ENCODE measurements around the gene SUSD3.
"Not testable (repeated sequence)": the region's sequence is repeated elsewhere in the genome, so short reads cannot be mapped to it uniquely, and the experiment has no call there.

Gene SUSD3

GRCh38 chr9:93114169-93114983, 55.9 kb downstream of the SUSD3 start:
- no peak for DNase-seq

- no peak for DNase-seq
These were observed 56.5 kb downstream of the SUSD3 start for GRCh38 chr9:93114984-93115335.

GRCh38 chr9:93115486-93116071, 57.1 kb downstream of the SUSD3 start:
- DNase-seq, result no peak

- DNase-seq, result no peak
These were observed 57.8 kb downstream of the SUSD3 start for GRCh38 chr9:93116072-93116961.

GRCh38 chr9:93117521-93117920, 59.0 kb downstream of the SUSD3 start:
- DNase-seq, result not testable (repeated sequence)

DNA sequence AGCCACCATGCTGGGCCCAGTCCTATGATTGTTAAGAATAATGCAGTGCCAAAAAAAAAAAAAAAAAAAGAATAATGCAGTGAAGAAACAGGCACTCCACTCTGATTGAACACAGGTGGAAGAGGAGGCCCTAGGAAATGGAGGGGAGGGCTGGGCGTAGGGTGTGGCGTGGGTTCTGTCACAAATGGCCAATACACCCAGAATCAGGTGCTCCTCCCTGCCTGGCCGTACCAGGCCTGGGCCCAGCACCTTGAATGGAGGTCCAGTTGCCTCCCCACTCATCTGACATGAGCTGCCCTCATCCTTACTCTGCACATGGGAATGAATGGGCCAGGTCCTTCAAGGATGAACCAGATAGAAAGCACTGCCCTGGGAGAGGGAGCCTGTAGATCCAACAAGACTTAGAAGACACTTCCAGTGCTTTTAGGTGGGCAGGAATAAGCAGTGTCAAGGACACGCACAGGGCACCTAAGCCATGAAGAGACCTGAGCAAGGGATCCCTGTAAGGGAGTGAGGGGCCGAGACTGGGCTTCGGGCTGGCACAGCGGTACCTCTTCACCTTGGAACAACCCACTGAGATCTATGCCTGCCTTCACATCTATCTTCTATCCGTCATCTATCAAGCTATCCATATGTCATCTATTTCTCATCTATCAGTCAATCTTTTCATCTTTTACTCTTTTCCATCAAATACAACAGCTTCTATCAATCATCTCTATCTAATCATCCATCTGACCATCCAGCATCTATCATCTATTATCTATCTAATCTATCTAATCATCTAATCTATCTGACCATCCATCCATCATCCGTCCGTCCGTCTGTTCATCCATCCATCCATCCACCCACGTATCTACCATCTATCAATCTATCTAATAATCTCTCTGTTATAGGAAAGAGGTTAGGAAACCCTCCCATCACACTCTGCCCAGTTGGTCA, 59.7 kb downstream of the SUSD3 start:
- DNase-seq, result no peak

- DNase-seq, result no peak
These were observed 60.6 kb downstream of the SUSD3 start for GRCh38 chr9:93118863-93119702.

DNA sequence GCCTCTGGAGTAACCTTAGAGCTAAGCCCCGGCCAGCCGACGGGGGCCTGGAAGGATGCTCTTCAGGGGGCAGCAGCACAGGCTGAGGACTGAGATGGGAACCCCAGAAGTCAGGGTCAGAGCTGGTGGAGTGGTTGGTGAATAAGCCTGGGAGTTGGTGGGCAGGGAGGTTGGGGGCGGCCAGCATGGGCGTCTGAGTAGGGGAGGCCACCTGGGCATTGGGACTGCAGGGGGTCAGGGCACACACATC, 61.1 kb downstream of the SUSD3 start:
- no peak for DNase-seq

DNA sequence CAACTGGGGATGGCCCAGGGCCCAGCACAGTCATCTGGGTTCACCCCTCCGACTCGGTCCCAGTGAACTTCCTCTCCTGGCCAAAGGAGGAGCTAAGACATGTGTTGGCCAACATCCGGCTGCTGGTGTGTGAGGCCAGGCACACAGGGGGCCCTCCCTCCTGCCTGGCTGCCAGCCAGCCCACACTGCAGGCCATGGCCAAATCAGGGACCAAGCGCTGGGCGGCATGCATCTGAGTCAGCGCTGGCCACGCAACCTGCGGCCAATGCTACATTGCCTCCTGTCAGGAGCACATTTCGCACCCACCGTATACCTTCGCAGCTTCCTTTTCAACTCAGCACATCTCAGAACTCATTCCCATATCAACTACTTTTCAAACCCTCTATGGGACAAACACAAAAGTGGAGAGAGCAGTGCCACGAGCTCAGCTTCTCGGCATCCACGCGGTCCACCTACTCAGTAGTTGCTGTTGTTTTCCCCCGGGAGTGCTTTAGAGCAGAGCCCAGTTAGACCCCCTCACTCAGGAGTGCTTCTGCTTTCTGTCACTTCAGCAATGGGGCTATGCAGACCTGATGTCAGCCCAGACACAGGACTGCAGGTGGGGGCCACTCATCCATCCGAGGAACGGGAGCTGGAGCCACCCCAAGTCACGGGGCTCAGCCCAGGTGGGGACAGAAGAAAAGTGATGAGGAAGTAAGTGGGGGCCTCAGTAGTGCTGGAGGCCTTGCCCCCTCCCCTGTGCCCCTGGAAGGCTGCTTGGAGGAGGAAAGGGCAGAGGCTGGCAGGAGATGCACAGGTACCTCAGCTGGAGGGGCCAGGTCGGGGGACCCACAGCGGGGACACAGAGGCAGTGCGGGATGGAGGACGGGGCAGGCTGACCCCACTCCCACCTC, 61.7 kb downstream of the SUSD3 start:
- no peak for DNase-seq

GRCh38 chr9:93120846-93121315, 62.4 kb downstream of the SUSD3 start:
- no peak for DNase-seq

DNA sequence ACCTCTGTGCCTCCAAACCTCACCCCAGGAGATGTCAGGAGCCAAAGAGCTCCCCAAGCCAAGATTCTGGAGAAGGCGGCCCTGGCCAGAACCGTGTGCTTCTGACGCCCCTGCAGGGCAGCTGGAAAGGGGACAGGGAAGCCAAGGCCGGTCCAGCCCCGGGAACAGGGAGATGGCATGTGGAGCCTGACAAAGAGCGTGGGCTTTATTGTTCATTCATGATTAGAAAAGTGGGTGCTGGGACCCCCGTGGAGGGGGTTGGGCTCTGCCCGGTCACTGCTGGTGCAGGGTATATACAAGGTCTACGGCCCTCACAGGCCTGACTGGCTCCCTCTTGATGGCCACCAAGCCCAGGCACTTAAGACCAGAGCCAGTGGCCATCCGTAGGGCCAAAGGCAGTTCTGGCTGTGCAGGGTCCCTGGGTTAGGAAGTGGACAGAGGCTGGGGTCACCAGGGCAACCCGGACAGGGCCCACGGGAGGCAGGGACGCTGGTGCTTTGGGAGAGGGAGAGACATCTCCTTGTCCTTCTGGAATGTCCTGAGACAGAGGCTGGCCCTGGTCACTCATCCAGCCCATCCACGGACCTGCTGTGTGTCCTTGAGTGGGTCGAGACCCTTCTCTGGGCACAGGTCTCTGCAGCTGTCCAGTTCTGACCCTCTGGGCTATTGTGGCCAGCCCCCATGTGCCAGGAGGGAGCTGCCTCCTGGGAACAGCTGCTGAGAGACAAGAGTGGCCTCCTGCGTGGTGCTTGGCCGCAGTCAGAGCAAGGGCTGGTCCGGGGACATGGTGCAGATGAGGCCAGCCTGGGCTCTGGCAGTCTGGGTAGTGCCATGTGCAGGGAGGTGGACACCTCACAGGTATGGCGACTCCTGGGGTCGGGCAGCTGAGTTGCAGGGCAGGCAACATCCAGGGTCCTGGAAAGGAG, 63.1 kb downstream of the SUSD3 start:
- DNase-seq, result no peak

DNA sequence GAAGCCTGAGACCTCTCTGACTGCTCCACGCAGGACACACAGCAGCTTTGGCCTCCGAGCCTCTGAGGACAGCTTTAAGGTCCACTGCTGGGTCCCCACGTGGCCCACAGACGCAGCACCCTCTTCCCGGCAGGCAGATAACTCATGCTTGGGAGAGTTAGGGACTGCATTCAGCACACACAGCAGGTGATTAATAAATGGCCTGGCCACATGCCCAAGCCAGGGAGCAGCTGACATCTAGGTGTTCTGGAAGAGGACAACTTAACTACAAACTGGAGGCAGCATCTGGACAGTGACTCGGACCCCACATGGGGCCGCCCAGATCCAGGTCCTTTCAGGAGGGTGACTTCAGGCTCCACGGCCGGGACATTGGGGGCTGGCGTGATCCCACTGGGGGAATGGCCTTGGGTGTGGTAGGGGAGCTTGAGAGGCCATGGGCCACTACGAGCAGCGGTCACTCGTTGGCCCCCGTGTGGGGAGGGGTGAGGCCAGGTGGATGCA, 64.3 kb downstream of the SUSD3 start:
- DNase-seq, result no peak

- DNase-seq, result no peak
These were observed 65.2 kb downstream of the SUSD3 start for GRCh38 chr9:93123561-93124283.

DNA sequence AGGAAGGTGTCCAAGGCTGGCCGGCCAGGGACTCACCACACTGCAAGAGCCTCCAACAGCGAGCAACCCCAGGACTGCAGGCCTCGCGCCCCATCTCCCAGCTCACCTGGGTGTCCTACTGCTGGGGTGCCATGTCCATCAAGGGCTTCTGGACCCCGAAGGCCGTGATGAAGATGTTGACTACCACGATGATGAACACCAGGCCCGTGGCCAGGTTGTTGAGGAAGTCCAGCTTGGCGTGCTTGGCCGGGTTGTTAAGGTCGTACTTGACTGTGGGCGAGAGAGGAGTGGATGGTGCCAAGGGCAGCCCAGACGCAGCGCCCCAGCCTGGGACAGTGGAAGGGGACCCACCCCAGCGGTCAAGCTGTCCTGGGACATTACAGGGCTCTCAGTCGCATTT, 66.3 kb downstream of the SUSD3 start:
- DNase-seq, result no peak

DNA sequence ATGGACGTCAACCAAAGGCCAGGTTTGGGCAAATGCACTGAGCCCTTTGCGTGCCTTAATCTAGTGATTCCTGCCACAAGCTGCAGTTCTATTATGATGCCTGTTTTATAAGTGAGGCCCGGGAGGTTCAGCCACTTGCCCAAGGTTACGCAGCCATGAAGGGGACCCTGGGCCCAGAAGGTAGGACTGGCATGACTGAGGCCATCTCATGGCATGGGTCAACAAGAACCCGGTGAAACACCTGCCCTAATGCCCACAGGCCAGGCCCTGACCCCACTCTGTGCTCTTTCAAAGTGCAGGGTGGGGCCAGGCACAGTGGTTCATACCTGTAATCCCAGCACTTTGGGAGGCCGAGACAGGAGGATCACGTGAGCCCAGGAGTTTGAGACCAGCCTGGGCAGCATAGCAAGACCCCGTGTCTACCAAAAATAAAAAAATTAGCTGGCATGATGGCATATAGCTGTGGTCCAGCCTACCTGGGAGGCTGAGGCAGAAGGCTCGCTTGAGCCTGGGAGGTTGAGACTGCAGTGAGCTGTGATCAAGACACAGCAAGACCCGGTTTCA, 66.9 kb downstream of the SUSD3 start:
- DNase-seq, result no peak

DNA sequence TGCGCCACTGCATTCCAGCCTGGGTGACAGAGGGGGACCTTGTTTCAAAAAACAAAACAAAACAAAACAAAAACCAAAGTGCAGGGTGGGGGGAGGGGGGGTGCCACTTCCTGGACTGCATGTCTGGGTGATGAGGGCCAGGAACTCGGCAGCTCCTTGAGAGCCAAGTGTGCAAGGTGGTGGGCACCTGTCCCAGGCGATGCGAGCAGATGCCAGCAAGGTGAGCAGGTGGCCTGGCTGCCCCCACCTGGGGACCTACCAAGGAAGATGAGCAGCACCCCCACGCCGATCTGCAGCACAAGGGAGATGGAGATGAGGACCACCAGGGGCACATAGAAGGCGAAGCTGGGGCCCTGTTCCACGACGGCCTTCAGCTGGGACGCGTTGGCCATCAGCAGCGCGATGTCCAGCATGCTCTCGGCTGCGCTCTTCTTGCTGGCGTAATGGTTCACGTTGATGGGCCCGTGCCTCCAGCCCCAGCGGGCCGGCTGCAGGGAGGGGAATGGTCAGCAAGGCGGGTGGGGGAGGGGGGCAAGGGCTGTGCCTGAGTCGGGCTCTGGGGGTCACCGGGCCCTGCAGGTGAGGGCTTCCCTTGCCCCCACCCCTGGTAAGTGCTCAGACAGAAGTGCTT, 67.8 kb downstream of the SUSD3 start:
- DNase-seq, result no peak

GRCh38 chr9:93126825-93127368, 68.4 kb downstream of the SUSD3 start:
- DNase-seq, result peak; percentile 13
